Endothelial cell (in vitro differentiated cells): Measurements from ENCODE around the gene ANXA5. TPM values are rescaled to one million over a fixed set of nuclear protein-coding genes. Genes with fewer than 3 reads are reported as not detected.
"Not testable (repeated sequence)": the region's sequence is repeated elsewhere in the genome, so short reads cannot be mapped to it uniquely, and the experiment has no call there.

ENCODE experiments used
- DNase-seq: peaks from one replicate; pipeline ENCODE4 v3.0.0; 2021; ENCODE audit warnings: low spot score
- H3K27ac Mint-ChIP-seq: one replicate; pipeline ENCODE4 v1.8.0; 2021; ENCODE audit warnings: mixed read lengths, inconsistent platforms; ENCODE audit not compliant: unreplicated experiment
- H3K27me3 Mint-ChIP-seq: one replicate; pipeline ENCODE4 v1.8.0; 2021; ENCODE audit warnings: mild to moderate bottlenecking, moderate library complexity, mixed read lengths, inconsistent platforms; ENCODE audit not compliant: unreplicated experiment
- H3K36me3 Mint-ChIP-seq: one replicate; pipeline ENCODE4 v1.8.0; 2021; ENCODE audit warnings: mild to moderate bottlenecking, low read depth, mixed read lengths, inconsistent platforms; ENCODE audit not compliant: unreplicated experiment
- H3K4me1 Mint-ChIP-seq: one replicate; pipeline ENCODE4 v1.8.0; 2021; ENCODE audit warnings: mild to moderate bottlenecking, mixed read lengths, inconsistent platforms; ENCODE audit not compliant: unreplicated experiment
- H3K4me3 Mint-ChIP-seq: one replicate; pipeline ENCODE4 v1.8.0; 2021; ENCODE audit warnings: mild to moderate bottlenecking, mixed read lengths, inconsistent platforms; ENCODE audit not compliant: unreplicated experiment
- H3K9me3 Mint-ChIP-seq: one replicate; pipeline ENCODE4 v1.8.0; 2021; ENCODE audit warnings: mixed read lengths, inconsistent platforms; ENCODE audit not compliant: unreplicated experiment
- total RNA-seq: library from RNA; stranded (reverse); fragmentation: NEBNext Ultra II Directional; extraction: Animal tissue kit (Norgen Biotek cat#: 25700); gene quantifications from one replicate; pipeline ENCODE4 v1.2.1, GENCODE V29; 2021; ENCODE audit not compliant: unreplicated experiment
- TF ChIP-seq, protein P1 (sequence below): fragments of 200-600 bp; sonication (generic); IDR thresholded peaks from one replicate; pipeline ENCODE4 v1.5.0; 2021; ENCODE audit warnings: antibody characterized with exemption; ENCODE audit not compliant: unreplicated experiment

ANXA5 gene
- total RNA-seq, 1 donor from 2014 or later = 296 TPM

GRCh38 chr4:121733942-121734341, 37.2 kb upstream of the ANXA5 start:
- Mint-ChIP-seq H3K4me1 (no peaks in the 10 kb centered on the region), H3K9me3 (no peaks in the 10 kb centered on the region), H3K4me3 (no peak overlapping the region), H3K27me3 (no peaks in the 10 kb centered on the region), H3K27ac (no peak overlapping the region), H3K36me3 (no peaks in the 10 kb centered on the region)
- no peak for DNase-seq
- TF ChIP-seq, protein P1, sequence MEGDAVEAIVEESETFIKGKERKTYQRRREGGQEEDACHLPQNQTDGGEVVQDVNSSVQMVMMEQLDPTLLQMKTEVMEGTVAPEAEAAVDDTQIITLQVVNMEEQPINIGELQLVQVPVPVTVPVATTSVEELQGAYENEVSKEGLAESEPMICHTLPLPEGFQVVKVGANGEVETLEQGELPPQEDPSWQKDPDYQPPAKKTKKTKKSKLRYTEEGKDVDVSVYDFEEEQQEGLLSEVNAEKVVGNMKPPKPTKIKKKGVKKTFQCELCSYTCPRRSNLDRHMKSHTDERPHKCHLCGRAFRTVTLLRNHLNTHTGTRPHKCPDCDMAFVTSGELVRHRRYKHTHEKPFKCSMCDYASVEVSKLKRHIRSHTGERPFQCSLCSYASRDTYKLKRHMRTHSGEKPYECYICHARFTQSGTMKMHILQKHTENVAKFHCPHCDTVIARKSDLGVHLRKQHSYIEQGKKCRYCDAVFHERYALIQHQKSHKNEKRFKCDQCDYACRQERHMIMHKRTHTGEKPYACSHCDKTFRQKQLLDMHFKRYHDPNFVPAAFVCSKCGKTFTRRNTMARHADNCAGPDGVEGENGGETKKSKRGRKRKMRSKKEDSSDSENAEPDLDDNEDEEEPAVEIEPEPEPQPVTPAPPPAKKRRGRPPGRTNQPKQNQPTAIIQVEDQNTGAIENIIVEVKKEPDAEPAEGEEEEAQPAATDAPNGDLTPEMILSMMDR = no peak

DNA sequence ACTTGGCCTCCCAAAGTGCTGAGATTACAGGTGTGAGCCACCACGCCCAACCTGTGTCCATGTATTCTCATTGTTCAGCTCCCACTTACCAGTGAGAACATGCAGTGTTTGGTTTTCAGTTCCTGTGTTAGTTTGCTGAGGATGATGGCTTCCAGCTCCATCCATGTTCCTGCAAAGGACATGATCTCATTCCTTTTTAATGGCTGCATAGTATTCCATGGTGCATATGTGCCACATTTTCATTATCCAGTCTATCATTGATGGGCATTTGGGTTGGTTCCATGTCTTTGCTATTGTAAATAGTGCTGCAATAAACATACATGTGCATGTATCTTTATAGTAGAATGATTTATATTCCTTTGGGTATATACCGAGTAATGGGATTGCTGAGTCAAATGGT, 33.0 kb upstream of the ANXA5 start:
- not testable (repeated sequence) for H3K4me1 Mint-ChIP-seq, H3K27ac Mint-ChIP-seq, H3K9me3 Mint-ChIP-seq, H3K36me3 Mint-ChIP-seq, H3K27me3 Mint-ChIP-seq, DNase-seq, H3K4me3 Mint-ChIP-seq

DNA sequence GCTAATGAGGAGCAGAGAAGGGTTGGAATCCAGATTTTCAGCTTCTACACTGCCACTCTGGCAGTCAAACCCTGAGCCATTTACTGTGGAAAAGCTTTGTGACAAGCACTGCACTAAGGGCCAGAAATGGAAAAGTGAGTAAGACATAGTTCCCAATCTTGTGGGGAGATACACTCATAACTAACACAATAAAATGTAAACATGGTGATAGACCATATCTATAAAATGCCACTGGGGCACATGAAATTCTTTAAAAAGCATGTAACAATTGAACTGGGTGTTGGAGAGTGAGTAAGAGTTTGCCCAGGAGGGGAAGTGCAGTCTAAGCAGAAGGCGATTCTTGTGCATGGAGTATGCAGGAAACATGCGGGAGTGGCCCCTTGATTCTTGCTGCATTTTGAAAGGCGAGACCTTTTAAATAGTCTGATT, 32.0 kb upstream of the ANXA5 start:
- DNase-seq = no peak
- Mint-ChIP-seq H3K4me1 (no peaks in the 10 kb centered on the region), H3K4me3 (no peak overlapping the region), H3K27ac (no peak overlapping the region), H3K27me3 (no peaks in the 10 kb centered on the region), H3K9me3 (no peaks in the 10 kb centered on the region), H3K36me3 (no peaks in the 10 kb centered on the region)
- TF ChIP-seq, protein P1 = no peak

DNA sequence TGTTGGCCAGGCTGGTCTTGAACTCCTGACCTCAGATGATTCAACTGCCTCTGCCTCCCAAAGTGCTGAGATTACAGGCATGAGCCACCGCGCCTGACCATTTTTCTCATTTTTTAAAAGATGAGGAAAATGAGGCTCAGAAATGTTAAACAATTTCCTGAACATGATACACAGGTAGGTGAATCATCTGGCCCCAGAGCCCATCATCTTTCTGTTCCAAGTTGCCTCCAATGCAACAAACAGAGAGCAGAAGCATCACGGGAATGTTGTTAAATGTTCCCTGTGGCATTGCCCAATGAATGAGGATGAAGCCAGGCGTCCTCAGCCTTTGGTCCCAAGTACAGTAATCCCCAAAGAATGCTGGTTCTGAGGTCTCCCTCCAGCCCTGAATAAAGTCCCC, 31.3 kb upstream of the ANXA5 start:
- no peak overlapping the region for H3K4me3 Mint-ChIP-seq
- no peaks in the 10 kb centered on the region for H3K36me3 Mint-ChIP-seq
- no peak for DNase-seq
- H3K9me3 Mint-ChIP-seq = no peaks in the 10 kb centered on the region
- H3K4me1 Mint-ChIP-seq = no peaks in the 10 kb centered on the region
- H3K27ac Mint-ChIP-seq = no peak overlapping the region
- TF ChIP-seq, protein P1 = no peak
- H3K27me3 Mint-ChIP-seq = no peaks in the 10 kb centered on the region

DNA sequence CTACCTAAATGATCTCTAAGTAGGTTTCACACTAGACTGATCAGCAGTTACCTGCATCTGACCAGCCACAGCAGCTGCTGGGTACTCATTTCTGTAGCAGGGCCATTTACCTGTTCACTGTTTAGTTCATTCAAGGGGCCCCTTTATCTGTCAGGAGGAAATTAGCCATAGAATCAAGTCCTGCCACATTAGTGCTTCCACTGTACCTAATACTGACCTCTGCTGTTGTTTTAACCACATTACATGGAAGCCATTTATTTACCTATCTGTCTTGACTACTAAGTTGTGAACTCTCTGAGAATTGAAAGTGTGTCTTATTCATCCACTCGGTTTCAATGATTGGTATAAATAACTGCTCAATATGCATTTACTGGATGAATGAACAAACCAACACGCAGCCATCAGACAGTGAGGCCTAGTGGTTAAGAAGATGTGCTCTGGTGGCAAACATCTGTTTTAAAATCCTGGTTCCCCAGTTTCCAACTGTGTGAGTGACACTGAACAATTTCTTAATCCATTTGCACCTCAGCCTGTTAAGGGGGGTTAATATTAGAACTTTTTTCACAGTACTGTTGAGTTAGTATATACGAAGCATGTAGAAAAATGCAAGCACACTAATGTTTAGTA, 30.0 kb upstream of the ANXA5 start:
- H3K36me3 Mint-ChIP-seq = no peaks in the 10 kb centered on the region
- no peak overlapping the region for H3K4me3 Mint-ChIP-seq
- peak; percentile 11 for DNase-seq
- TF ChIP-seq, protein P1 = peak; percentile 49
- no peak overlapping the region for H3K27ac Mint-ChIP-seq
- H3K27me3 Mint-ChIP-seq = no peaks in the 10 kb centered on the region
- H3K9me3 Mint-ChIP-seq = no peaks in the 10 kb centered on the region
- H3K4me1 Mint-ChIP-seq = no peaks in the 10 kb centered on the region
